ENCODE data around the gene PI4KB. TPM values are rescaled to one million over a fixed set of nuclear protein-coding genes. Genes with fewer than 3 reads are reported as not detected.

Gene PI4KB
- total and polyA plus RNA-seq, 2 of the 13 experiments (the other 11 are each of a cell fraction or from before 2014, with no cell fraction given), result 19.5 to 29.3 TPM

DNA sequence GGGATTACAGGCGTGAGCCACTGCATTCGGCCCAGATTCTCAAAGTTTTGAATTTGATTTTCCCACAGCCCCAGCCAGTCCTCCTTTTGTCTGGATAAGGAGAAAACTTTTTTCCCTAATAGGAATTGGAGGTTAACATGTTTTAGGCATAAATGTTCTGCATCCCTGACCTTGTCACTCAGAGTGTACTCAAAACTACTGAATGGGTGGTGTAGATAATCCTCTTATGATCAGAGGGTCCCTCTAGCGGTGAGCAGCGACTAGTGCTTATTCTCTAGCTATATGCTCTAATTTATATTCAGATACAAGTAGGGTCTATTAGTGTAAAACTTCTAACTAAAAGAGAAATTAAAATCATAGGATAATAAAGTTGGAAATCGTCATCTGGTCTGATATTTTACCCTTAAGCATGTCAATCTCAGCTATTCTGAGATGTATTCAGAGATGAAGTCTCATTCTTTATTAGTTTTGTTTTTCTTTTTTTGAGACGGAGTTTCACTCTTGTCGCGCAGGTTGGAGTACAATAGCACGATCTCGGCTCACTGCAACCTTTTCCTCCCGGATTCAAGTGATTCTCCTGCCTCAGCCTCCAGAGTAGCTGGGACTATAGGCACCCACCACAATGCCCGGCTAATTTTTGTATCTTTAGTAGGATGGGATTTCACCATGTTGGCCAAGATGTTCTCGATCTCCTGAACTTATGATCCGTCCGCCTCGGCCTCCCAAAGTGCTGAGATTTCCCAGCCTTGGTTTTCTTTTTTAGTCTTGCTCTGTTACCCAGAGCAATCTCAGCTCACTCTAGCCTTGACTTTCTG is 75.4 kb downstream of the PI4KB start (continued):
- TF ChIP-seq KLF16 (CRISPR knock-in tag; IDR thresholded peaks at IDR 0.05), result peak in 1 of 2 experiments; percentile 53; a peak in 1 of 4 replicates
- TF ChIP-seq, protein P1, sequence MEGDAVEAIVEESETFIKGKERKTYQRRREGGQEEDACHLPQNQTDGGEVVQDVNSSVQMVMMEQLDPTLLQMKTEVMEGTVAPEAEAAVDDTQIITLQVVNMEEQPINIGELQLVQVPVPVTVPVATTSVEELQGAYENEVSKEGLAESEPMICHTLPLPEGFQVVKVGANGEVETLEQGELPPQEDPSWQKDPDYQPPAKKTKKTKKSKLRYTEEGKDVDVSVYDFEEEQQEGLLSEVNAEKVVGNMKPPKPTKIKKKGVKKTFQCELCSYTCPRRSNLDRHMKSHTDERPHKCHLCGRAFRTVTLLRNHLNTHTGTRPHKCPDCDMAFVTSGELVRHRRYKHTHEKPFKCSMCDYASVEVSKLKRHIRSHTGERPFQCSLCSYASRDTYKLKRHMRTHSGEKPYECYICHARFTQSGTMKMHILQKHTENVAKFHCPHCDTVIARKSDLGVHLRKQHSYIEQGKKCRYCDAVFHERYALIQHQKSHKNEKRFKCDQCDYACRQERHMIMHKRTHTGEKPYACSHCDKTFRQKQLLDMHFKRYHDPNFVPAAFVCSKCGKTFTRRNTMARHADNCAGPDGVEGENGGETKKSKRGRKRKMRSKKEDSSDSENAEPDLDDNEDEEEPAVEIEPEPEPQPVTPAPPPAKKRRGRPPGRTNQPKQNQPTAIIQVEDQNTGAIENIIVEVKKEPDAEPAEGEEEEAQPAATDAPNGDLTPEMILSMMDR (CRISPR knock-in tag; IDR thresholded peaks at IDR 0.05), result peak; percentile 77
- no peak for TF ChIP-seq MEIS2 (CRISPR knock-in tag; IDR thresholded peaks at IDR 0.05)
- TF ChIP-seq GATA4 (IDR thresholded peaks at IDR 0.05; ENCODE audit: borderline replicate concordance, low read depth), result no peak
- TF ChIP-seq ISX (CRISPR knock-in tag; conservative IDR thresholded peaks at IDR 0.05), result no peak
- no peak for TF ChIP-seq ZNF883 (CRISPR knock-in tag; IDR thresholded peaks at IDR 0.05; ENCODE audit: not compliant biosample characterization)
- no peak for TF ChIP-seq NR2F6 (IDR thresholded peaks at IDR 0.05)
- 0 out of 2 replicates have a peak, but pooled peaks have one; percentile 10 for TF ChIP-seq NR2F6 (CRISPR knock-in tag; IDR thresholded peaks at IDR 0.05)
- no peak for TF ChIP-seq POLR2AphosphoS5 (IDR thresholded peaks at IDR 0.05; ENCODE audit: low read depth, low read length)
- no peak for TF ChIP-seq PHF8 (CRISPR knock-in tag; IDR thresholded peaks at IDR 0.05)
- TF ChIP-seq POLR2A (IDR thresholded peaks at IDR 0.05; ENCODE audit: insufficient read depth in 1 of 2, low read depth in 2 of 2, low read length in 2 of 2), result no peak
- no peak for TF ChIP-seq SNAPC2 (CRISPR knock-in tag; IDR thresholded peaks at IDR 0.05)
- TF ChIP-seq, protein P2, sequence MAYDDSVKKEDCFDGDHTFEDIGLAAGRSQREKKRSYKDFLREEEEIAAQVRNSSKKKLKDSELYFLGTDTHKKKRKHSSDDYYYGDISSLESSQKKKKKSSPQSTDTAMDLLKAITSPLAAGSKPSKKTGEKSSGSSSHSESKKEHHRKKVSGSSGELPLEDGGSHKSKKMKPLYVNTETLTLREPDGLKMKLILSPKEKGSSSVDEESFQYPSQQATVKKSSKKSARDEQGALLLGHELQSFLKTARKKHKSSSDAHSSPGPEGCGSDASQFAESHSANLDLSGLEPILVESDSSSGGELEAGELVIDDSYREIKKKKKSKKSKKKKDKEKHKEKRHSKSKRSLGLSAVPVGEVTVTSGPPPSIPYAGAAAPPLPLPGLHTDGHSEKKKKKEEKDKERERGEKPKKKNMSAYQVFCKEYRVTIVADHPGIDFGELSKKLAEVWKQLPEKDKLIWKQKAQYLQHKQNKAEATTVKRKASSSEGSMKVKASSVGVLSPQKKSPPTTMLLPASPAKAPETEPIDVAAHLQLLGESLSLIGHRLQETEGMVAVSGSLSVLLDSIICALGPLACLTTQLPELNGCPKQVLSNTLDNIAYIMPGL (CRISPR knock-in tag; IDR thresholded peaks at IDR 0.05; ENCODE audit: borderline replicate concordance in 1 of 2, low read depth in 1 of 2), result peak in 1 of 2 experiments; percentile 48; a peak in 1 of 4 replicates
- TF ChIP-seq, protein P3, sequence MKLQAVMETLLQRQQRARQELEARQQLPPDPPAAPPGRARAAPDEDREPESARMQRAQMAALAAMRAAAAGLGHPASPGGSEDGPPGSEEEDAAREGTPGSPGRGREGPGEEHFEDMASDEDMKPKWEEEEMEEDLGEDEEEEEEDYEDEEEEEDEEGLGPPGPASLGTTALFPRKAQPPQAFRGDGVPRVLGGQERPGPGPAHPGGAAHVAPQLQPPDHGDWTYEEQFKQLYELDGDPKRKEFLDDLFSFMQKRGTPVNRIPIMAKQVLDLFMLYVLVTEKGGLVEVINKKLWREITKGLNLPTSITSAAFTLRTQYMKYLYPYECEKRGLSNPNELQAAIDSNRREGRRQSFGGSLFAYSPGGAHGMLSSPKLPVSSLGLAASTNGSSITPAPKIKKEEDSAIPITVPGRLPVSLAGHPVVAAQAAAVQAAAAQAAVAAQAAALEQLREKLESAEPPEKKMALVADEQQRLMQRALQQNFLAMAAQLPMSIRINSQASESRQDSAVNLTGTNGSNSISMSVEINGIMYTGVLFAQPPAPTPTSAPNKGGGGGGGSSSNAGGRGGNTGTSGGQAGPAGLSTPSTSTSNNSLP (IDR thresholded peaks at IDR 0.05; ENCODE audit: low read depth, low read length), result peak; percentile 82
- TF ChIP-seq SAP130 (CRISPR knock-in tag; IDR thresholded peaks at IDR 0.05; ENCODE audit: low read depth), result peak; percentile 22; the same call in 1 of the 2 replicates
- no peak for TF ChIP-seq MAFG (CRISPR knock-in tag; IDR thresholded peaks at IDR 0.05)
- TF ChIP-seq REPIN1 (CRISPR knock-in tag; IDR thresholded peaks at IDR 0.05; ENCODE audit: borderline replicate concordance, low read depth), result no peak
- TF ChIP-seq THYN1 (CRISPR knock-in tag; IDR thresholded peaks at IDR 0.05; ENCODE audit: borderline replicate concordance, low read depth), result no peak
- TF ChIP-seq TCF7 (IDR thresholded peaks at IDR 0.05; ENCODE audit: low read depth), result no peak

Data from HepG2 (cell line).